Activated T-cell treated with anti-CD3 and anti-CD28 coated beads, Interleukin-2, amount 50 U/mL, for 72 hours (primary cell): ENCODE data around the gene ESYT2. TPM values are rescaled to one million over a fixed set of nuclear protein-coding genes. Genes with fewer than 3 reads are reported as not detected.
"Not testable (repeated sequence)": the region's sequence is repeated elsewhere in the genome, so short reads cannot be mapped to it uniquely, and the experiment has no call there.

Source experiments
- ATAC-seq, 2 donors: fragments of 150-1000 bp; cut with Tn5 transposase; replicated peaks in 1 of 2; 2 replicates each; pipeline ENCODE4 v1.10.0; 2021; ENCODE audit warnings: moderate library complexity in 2 of 2, mild to moderate bottlenecking in 1 of 2
- DNase-seq, 2 donors: peaks; one replicate each; pipeline ENCODE4 v3.0.0; 2021 to 2022; ENCODE audit warnings: mixed read lengths in 1 of 2
- H3K27ac Mint-ChIP-seq: one replicate; pipeline ENCODE4 v1.8.0; 2022; ENCODE audit warnings: mild to moderate bottlenecking, moderate library complexity, mixed read lengths
- H3K27me3 Mint-ChIP-seq: one replicate; pipeline ENCODE4 v1.8.0; 2022; ENCODE audit warnings: low read depth, mixed read lengths
- H3K36me3 Mint-ChIP-seq, 2 donors: one replicate each; pipeline ENCODE4 v1.8.0; 2022; ENCODE audit warnings: mixed read lengths in 2 of 2, mild to moderate bottlenecking in 1 of 2; ENCODE audit not compliant: insufficient read depth in 2 of 2
- H3K4me1 Mint-ChIP-seq: one replicate; pipeline ENCODE4 v1.8.0; 2022; ENCODE audit warnings: low read depth, mixed read lengths
- H3K4me3 Mint-ChIP-seq, 2 donors: one replicate each; pipeline ENCODE4 v1.8.0; 2022; ENCODE audit warnings: mild to moderate bottlenecking in 2 of 2, mixed read lengths in 2 of 2, moderate library complexity in 2 of 2
- H3K9me3 Mint-ChIP-seq, 2 donors: one replicate each; pipeline ENCODE4 v1.8.0; 2022; ENCODE audit warnings: mixed read lengths in 2 of 2
- total RNA-seq, 2 donors: library from RNA; stranded (reverse); gene quantifications; one replicate each; pipeline ENCODE4 v1.2.3, GENCODE V29; 2022

ESYT2 gene
- total RNA-seq, 2 donors from 2014 or later = 68.6 to 68.8 TPM

DNA sequence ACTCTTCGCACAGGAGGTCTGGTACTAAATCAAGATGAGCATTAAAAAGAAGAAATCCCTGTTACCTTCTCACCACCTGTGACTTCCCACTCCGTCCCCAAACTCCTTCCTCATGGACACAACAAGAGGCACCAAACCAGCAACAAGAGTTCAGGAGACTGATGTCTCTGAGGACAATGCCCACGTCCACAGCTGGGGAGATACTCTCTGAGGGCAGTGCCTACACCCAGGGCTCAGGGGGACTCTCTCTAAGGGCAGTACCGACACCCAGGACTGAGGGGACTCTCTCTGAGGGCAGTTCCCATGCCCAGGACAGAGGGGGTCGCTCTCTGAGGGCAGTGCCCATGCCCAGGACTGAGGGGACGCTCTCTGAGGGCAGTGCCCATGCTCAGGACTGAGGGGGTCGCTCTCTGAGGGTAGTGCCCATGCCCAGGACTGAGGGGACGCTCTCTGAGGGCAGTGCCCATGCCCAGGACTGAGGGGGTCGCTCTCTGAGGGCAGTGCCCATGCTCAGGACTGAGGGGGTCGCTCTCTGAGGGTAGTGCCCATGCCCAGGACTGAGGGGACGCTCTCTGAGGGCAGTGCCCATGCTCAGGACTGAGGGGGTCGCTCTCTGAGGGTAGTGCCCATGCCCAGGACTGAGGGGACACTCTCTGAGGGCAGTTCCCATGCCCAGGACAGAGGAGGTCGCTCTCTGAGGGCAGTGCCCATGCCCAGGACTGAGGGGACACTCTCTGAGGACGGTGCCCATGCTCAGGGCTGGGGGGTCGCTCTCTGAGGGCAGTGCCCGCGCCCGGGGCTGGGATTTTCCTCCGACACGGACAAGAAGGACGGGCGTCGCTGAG lies 125.4 kb downstream of the ESYT2 start:
- Mint-ChIP-seq H3K4me3 (peak overlapping the region; percentile 92 to 96), H3K27ac (peak overlapping the region; percentile 86), H3K36me3 (peaks cover 17 to 27% of the 10 kb centered on the region in 2 donors), H3K4me1 (peaks cover 49% of the 10 kb centered on the region)
- DNase-seq, H3K27me3 Mint-ChIP-seq, ATAC-seq, H3K9me3 Mint-ChIP-seq: not testable (repeated sequence)

DNA sequence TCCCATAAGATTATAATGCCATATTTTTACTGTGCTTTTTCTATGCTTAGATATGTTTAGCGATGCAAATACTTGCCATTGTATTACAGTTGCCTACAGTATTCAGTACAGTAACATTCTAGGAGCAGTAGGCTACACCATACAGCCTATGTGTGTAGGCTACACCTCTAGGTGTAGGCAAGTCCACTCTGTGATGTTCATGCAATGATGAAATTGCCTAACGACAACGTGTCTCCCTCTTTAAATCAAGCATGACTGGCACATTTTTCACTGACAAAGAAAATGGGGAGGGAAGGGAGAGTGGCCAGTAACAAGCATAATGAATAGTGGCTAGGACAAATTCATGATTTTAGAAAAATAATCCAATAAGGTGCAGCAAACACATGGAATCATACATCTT lies 126.4 kb downstream of the ESYT2 start:
- peak overlapping the region; percentile 92 to 96 for H3K4me3 Mint-ChIP-seq
- peak overlapping the region; percentile 86 for H3K27ac Mint-ChIP-seq
- no peaks in the 10 kb centered on the region for H3K27me3 Mint-ChIP-seq
- peaks cover 0 to 2% of the 10 kb centered on the region in 2 donors for H3K9me3 Mint-ChIP-seq
- ATAC-seq (no peak), DNase-seq (no peak)
- peaks cover 52% of the 10 kb centered on the region for H3K4me1 Mint-ChIP-seq
- peaks cover 17 to 29% of the 10 kb centered on the region in 2 donors for H3K36me3 Mint-ChIP-seq

DNA sequence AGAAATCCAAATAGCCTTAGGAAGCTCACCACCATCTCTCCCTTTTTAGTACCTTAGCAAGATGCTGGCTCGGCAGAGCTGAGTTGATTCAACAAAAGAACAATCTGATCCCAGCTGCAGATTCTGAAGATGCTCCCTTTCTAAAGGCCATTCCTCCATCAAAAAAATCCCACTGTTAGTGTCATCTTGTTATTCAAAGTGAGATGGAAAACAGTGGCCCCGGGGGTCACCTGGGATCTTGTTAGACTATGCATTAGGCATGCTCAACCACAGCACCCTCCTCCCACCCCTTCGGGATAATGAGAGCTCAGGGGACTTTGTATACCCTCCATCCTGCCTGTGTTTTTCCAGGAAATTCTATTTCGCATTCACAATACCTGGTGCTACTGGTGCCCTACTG lies 127.1 kb downstream of the ESYT2 start:
- H3K27me3 Mint-ChIP-seq = no peaks in the 10 kb centered on the region
- peaks cover 52% of the 10 kb centered on the region for H3K4me1 Mint-ChIP-seq
- no peaks in the 10 kb centered on the region for H3K9me3 Mint-ChIP-seq
- DNase-seq (no peak), ATAC-seq (no peak)
- peaks cover 20 to 34% of the 10 kb centered on the region in 2 donors for H3K36me3 Mint-ChIP-seq
- H3K4me3 Mint-ChIP-seq = peak overlapping the region; percentile 92 to 96
- no peak overlapping the region for H3K27ac Mint-ChIP-seq

DNA sequence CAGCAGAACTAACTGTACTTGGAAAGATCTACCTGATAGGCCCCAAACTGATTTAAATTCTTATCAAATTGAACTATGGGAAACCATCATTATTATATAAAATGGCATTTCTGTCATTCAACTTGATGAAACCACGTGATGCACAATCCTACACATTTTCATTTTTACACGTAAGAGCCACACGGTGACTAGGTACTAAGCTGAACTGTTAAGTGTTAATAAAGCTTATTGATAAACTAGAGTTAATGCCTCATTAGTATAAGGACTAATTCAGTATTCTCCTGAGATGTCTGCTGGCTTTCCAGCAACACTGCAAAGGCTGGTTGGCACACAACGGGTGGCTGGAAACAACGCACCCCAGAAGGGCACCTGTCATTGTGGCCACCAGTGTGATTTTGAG lies 129.3 kb downstream of the ESYT2 start:
- peaks cover 21 to 43% of the 10 kb centered on the region in 2 donors for H3K36me3 Mint-ChIP-seq
- peaks cover 51% of the 10 kb centered on the region for H3K4me1 Mint-ChIP-seq
- no peaks in the 10 kb centered on the region for H3K27me3 Mint-ChIP-seq
- H3K9me3 Mint-ChIP-seq = no peaks in the 10 kb centered on the region
- H3K4me3 Mint-ChIP-seq = no peak overlapping the region
- DNase-seq (no peak), ATAC-seq (no peak)
- no peak overlapping the region for H3K27ac Mint-ChIP-seq

DNA sequence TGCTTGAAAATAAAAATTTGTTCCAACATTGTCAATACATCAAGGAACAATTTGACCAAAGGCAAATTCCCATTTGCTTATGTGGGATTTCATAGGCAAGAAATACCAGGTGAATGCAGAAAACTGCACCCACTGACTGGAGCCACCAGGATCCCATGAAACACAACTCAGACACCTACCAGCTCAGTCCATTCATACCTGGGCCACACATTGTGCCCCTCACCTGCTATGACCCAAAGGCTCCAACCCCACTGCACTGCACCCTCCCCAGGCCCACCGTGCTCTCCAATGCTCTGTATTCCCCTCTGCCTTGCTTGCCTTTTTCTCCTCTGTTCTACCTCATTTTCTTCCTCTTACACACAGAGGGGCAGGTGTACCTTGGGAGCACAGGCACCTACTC lies 130.0 kb downstream of the ESYT2 start:
- no peak for ATAC-seq
- H3K4me1 Mint-ChIP-seq = peaks cover 56% of the 10 kb centered on the region
- H3K4me3 Mint-ChIP-seq = no peak overlapping the region
- H3K27me3 Mint-ChIP-seq = no peaks in the 10 kb centered on the region
- peak overlapping the region; percentile 48 for H3K27ac Mint-ChIP-seq
- no peaks in the 10 kb centered on the region for H3K9me3 Mint-ChIP-seq
- DNase-seq = no peak
- H3K36me3 Mint-ChIP-seq = peaks cover 23 to 45% of the 10 kb centered on the region in 2 donors

DNA sequence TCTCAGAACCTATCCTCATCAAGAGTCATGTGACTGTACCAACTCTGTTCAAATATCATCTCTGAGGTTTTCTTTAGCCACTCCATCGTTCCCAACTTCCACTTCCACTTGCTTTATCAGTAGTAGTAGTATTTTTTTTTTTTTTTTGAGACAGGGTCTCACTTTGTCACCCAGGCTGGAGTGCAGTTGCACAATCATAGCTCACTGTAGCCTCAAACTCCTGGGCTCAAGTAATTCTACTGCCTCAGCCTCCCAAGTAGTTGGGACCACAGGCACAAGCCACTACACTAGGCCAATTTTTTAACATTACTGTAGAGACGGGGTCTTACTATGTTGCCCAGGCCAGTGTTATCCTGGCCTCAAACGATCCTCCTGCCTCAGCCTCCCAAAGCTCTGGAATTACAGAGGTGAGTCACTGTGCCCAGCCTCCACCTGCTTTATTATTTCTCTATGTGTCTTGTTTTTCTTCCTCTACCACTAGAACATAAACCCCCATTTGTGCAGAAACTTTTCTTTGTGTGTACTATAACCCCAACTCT lies 130.6 kb downstream of the ESYT2 start:
- no peaks in the 10 kb centered on the region for H3K27me3 Mint-ChIP-seq
- ATAC-seq (no peak), DNase-seq (no peak)
- H3K4me3 Mint-ChIP-seq = no peak overlapping the region
- H3K4me1 Mint-ChIP-seq = peaks cover 55% of the 10 kb centered on the region
- H3K27ac Mint-ChIP-seq = no peak overlapping the region
- H3K36me3 Mint-ChIP-seq = peaks cover 23 to 47% of the 10 kb centered on the region in 2 donors
- no peaks in the 10 kb centered on the region for H3K9me3 Mint-ChIP-seq

DNA sequence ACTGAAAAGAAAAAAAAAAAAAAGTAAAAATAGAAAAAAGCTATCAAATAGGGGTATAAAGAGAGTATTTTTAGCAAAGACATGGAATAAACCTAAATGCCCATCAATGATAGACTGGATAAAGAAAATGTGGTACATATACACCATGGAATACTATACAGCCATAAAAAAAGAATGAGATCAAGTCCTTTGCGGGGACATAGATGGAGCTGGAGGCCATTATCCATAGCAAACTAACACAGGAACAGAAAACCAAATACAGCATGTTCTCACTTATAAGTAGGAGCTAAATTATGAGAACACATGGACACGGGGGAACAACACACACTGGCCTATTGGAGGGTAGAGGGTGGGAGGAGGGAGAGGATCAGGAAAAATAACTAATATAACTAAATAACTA lies 131.7 kb downstream of the ESYT2 start:
- H3K4me1 Mint-ChIP-seq = peaks cover 44% of the 10 kb centered on the region
- not testable (repeated sequence) for H3K4me3 Mint-ChIP-seq, ATAC-seq, H3K9me3 Mint-ChIP-seq, H3K27ac Mint-ChIP-seq, H3K27me3 Mint-ChIP-seq, DNase-seq
- peaks cover 20 to 51% of the 10 kb centered on the region in 2 donors for H3K36me3 Mint-ChIP-seq

DNA sequence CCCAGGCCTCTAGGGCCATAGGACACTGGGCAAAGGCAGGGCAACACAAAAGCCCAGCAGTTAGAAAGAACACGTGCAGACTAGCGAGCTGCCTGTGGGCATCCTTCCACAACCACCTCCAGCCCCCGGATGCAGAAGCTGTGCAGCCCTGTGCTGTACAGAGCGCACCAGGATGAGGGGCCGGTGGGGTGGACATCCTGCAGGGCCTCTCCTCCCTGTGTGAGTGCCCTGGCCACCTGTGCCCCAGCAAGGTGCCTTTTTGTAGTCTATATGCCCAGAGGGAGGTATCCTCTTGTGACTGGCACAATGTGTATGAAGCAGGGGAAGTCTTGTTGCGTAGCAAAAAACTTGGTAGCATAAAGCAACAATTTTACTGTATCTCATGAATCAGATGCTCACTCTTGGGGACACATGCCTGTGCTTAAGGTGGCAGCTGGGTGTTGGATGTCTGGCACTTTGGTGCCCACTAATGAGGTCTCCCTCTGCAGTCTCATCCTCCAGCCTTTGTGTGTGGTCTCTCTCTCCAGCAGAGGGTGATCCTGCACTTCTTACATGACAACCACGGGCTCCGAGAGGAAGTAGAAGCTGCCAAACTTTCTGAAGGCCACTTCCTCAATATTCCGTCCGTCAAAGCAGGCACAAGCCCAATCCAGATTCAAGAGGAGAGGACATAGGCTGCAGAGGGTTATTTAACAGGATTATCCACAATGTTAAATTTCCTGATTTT lies 133.4 kb downstream of the ESYT2 start:
- no peaks in the 10 kb centered on the region for H3K27me3 Mint-ChIP-seq
- no peak overlapping the region for H3K4me3 Mint-ChIP-seq
- H3K27ac Mint-ChIP-seq = peak overlapping the region; percentile 6
- H3K4me1 Mint-ChIP-seq = peaks cover 28% of the 10 kb centered on the region
- no peaks in the 10 kb centered on the region for H3K9me3 Mint-ChIP-seq
- DNase-seq (peak in 1 of 2 donors; percentile 15), ATAC-seq (peak; percentile 45 to 77)
- H3K36me3 Mint-ChIP-seq = peaks cover 15 to 46% of the 10 kb centered on the region in 2 donors

DNA sequence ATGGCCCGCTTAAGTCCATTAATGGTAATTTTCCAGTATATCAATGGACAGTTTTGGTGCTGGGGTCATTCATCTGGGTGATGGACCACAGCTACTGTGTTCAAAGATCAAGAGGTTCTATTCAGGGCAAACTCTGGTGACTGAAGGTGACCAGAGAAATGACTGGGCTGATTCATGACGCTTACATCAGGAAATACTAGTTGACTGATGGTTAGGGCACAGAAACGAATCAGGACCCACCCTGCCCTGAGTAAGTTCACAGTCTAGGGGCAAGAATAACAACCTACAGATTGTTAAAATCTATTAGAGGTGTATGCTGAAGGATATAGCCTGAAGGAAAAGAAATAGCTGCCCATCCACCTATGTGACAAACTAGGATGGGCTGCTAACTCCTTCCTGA lies 134.3 kb downstream of the ESYT2 start:
- H3K36me3 Mint-ChIP-seq = peaks cover 14 to 42% of the 10 kb centered on the region in 2 donors
- no peak overlapping the region for H3K4me3 Mint-ChIP-seq
- H3K27ac Mint-ChIP-seq = peak overlapping the region; percentile 13

DNA sequence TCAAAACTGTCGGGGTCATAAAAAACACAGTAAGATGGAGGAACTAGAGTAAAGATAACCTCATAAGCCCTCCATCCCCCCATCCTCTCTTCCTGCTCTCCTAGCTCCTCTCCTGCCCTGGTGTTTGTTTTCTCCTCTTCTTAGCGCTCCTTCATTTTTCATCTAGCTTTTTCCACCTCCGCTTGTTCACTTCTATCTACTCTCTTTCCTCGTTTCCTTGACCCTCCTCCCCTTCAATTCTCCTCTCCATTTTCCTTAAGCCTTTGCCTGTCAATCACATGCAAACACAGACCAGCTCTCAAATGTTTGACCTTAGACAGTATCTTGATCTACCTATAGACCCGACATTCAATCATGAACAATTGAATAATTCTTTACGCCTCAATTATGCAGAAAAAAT lies 134.7 kb downstream of the ESYT2 start:
- H3K36me3 Mint-ChIP-seq = peaks cover 14 to 43% of the 10 kb centered on the region in 2 donors

More for the DNA sequence above, 134.3 kb downstream of the ESYT2 start:
- H3K27me3 Mint-ChIP-seq = no peaks in the 10 kb centered on the region
- peaks cover 25% of the 10 kb centered on the region for H3K4me1 Mint-ChIP-seq
- ATAC-seq = peak in 1 of 2 donors; percentile 45
- DNase-seq = no peak
- H3K9me3 Mint-ChIP-seq = no peaks in the 10 kb centered on the region

DNA sequence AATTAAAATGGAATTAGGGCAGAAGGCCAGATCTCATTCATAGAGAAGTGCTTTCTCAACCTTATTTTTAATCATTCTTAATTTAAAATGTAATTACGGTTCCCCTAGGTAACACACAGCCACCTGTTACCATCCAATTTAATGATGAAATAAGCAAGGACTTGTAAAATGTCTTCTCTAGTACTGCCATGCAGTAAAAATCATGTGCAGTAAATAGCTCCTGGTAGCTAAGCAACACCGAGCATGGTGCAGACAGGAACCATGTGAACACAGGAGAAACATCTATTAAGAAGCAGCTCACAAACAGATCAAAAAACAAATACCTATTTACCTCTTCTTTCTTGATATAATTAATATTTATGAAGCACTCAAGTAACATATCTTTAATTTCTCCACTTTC lies 139.8 kb downstream of the ESYT2 start:
- H3K27me3 Mint-ChIP-seq = no peaks in the 10 kb centered on the region
- peaks cover 6 to 42% of the 10 kb centered on the region in 2 donors for H3K36me3 Mint-ChIP-seq
- no peaks in the 10 kb centered on the region for H3K9me3 Mint-ChIP-seq
- H3K4me1 Mint-ChIP-seq = no peaks in the 10 kb centered on the region
- DNase-seq (no peak), ATAC-seq (no peak)
- no peak overlapping the region for H3K27ac Mint-ChIP-seq
- H3K4me3 Mint-ChIP-seq = no peak overlapping the region

More for the DNA sequence above, 134.7 kb downstream of the ESYT2 start:
- H3K27me3 Mint-ChIP-seq = no peaks in the 10 kb centered on the region
- ATAC-seq (no peak), DNase-seq (no peak)
- H3K27ac Mint-ChIP-seq = no peak overlapping the region
- H3K4me1 Mint-ChIP-seq = peaks cover 24% of the 10 kb centered on the region
- no peak overlapping the region for H3K4me3 Mint-ChIP-seq
- no peaks in the 10 kb centered on the region for H3K9me3 Mint-ChIP-seq

DNA sequence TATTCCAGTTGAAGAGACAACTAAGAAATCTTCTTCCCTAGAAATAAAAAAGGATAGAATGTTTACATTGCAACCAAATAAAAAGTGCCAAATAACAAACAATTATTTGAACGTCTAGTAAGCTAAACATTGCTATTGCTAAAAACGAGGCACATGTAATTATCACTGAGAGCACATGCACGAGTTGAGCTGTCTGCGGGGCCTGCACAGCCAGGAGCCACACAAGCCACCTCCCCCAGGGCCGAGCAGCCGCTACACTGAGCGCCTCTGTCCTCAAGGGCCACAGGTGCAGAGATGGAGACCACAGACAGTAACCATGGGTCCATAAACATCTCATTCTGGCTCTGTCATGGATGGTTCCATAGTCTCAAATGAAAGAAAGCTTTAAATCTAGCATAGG lies 141.9 kb downstream of the ESYT2 start:
- peaks cover 7 to 38% of the 10 kb centered on the region in 2 donors for H3K36me3 Mint-ChIP-seq
- ATAC-seq (no peak), DNase-seq (no peak)
- no peaks in the 10 kb centered on the region for H3K4me1 Mint-ChIP-seq
- H3K4me3 Mint-ChIP-seq = no peak overlapping the region
- H3K27me3 Mint-ChIP-seq = no peaks in the 10 kb centered on the region
- H3K27ac Mint-ChIP-seq = no peak overlapping the region
- H3K9me3 Mint-ChIP-seq = no peaks in the 10 kb centered on the region

DNA sequence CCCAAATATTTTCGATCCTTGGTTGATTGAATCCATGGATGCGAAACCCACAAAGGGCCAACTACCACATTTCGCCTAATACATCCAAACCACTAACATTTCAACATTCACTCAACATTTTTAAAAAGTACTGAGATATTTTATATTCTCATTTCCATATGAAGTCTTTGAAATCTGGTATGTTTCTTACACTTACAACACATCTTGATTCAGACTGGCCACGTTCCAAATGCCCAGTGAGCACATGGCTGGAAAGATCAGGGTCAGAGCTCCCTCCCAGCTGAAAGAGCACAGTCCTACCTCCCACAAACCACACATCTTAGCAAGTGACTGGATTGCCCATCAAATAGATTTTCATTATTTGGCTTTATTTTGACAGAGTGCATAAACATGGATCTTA lies 143.6 kb downstream of the ESYT2 start:
- no peak overlapping the region for H3K4me3 Mint-ChIP-seq
- H3K4me1 Mint-ChIP-seq = no peaks in the 10 kb centered on the region
- peaks cover 7 to 34% of the 10 kb centered on the region in 2 donors for H3K36me3 Mint-ChIP-seq
- DNase-seq = no peak
- no peak for ATAC-seq
- no peak overlapping the region for H3K27ac Mint-ChIP-seq
- H3K27me3 Mint-ChIP-seq = no peaks in the 10 kb centered on the region
- no peaks in the 10 kb centered on the region for H3K9me3 Mint-ChIP-seq
